ENCODE results near the gene SPOCK2. TPM values are rescaled to one million over a fixed set of nuclear protein-coding genes. Genes with fewer than 3 reads are reported as not detected.

The SPOCK2 gene
- polyA plus RNA-seq, 1 of the 3 experiments (the other 2 are of a cell fraction): 0.18 TPM

GRCh38 chr10:72020914-72021809 is 67.2 kb downstream of the SPOCK2 start:
- 83% methylated on average over 9 of the region's 9 CpGs for WGBS (ENCODE audit: low lambda C conversion rate)
- Histone ChIP-seq H3K4me2 (no peak overlapping the region), H3F3A (replicated peaks; ENCODE audit: insufficient read depth) (no peaks in the 10 kb centered on the region), H3K9me2 (no peaks in the 10 kb centered on the region), H3K4me1 (ENCODE audit: control insufficient read depth in 1 of 2, insufficient read depth in 2 of 2, low read depth in 1 of 2, low read length in 1 of 2) (no peaks in the 10 kb centered on the region; a peak in 1 of 4 replicates), H3K9ac (no peak overlapping the region), H3K79me2 (ENCODE audit: insufficient read depth) (no peaks in the 10 kb centered on the region), H3K27ac (ENCODE audit: low read depth in 2 of 2, low read length in 1 of 2) (no peak overlapping the region), H3K27me3 (ENCODE audit: insufficient read depth) (no peaks in the 10 kb centered on the region), H3K9me3 (no peaks in the 10 kb centered on the region), H2AFZ (ENCODE audit: low read depth) (no peak overlapping the region), H3K36me3 (replicated peaks in 1 of 2; ENCODE audit: control insufficient read depth in 1 of 2, insufficient read depth in 2 of 2, low read length in 1 of 2) (no peaks in the 10 kb centered on the region), H4K20me1 (ENCODE audit: insufficient read depth) (no peaks in the 10 kb centered on the region), H3K4me3 (ENCODE audit: low read depth in 2 of 2, low read length in 1 of 2) (no peak overlapping the region)
- CTCF ChIA-PET: interaction anchor here (1.3 kb wide), 1 partner anchor 125 kb away, joined by 3 read pairs; no protein-coding TSS in a partner anchor
- TF ChIP-seq EP300 (IDR thresholded peaks at IDR 0.05; ENCODE audit: borderline replicate concordance in 1 of 2, low read depth in 1 of 2, low read length in 1 of 2) (no peak), ZBTB33 (IDR thresholded peaks at IDR 0.05; ENCODE audit: borderline replicate concordance, low read depth) (no peak), MAX (IDR thresholded peaks at IDR 0.05; ENCODE audit: low read depth) (no peak), TAF1 (IDR thresholded peaks at IDR 0.05; ENCODE audit: borderline replicate concordance, low read depth, low read length) (no peak), TCF12 (IDR thresholded peaks at IDR 0.05) (no peak), USF2 (IDR thresholded peaks at IDR 0.05; ENCODE audit: borderline replicate concordance, low read depth, low read length) (no peak), CHD2 (IDR thresholded peaks at IDR 0.05; ENCODE audit: low read length, partially characterized antibody) (no peak), ELF1 (IDR thresholded peaks at IDR 0.05) (no peak), RCOR1 (IDR thresholded peaks at IDR 0.05; ENCODE audit: low read length) (no peak), CTCF (IDR thresholded peaks at IDR 0.05) (no peak), JUND (IDR thresholded peaks at IDR 0.05) (no peak), IRF3 (IDR thresholded peaks at IDR 0.05; ENCODE audit: low read depth, low read length) (no peak), GABPA (IDR thresholded peaks at IDR 0.05; ENCODE audit: low read depth) (no peak), REST (IDR thresholded peaks at IDR 0.05; ENCODE audit: low read depth, low read length) (no peak), YY1 (IDR thresholded peaks at IDR 0.05; ENCODE audit: low read depth) (no peak), RXRA (IDR thresholded peaks at IDR 0.05; ENCODE audit: borderline replicate concordance, low read depth) (no peak)
- POLR2A ChIA-PET: no interaction called here
- DNase-seq: no peak
